Right forelimb (tissue), 1 donor: ENCODE results near the gene SRPX.

Source experiments
- DNase-seq: peaks from one replicate; pipeline ENCODE4 v3.0.0-alpha.2; 2018

Gene SRPX

DNA sequence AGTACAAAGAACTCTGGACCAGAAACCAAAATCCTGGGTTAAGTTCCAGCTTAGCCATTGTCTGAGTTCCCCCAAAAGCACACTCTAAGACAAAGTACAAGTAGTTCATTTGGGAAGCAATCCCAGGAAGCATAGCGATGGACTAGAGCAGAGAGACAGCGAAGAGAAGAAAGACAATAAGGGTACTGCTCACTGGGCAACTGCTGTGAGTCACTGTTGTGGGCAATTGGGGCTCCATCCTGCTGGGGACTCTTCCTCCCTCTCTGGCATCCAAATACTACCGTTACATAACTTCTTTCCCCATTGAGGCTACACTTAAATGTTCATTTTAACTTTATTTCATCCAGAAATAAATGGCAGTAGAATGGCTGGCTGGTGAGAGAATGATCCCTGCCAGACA is 14.1 kb downstream of the SRPX start:
- DNase-seq = no peak

DNA sequence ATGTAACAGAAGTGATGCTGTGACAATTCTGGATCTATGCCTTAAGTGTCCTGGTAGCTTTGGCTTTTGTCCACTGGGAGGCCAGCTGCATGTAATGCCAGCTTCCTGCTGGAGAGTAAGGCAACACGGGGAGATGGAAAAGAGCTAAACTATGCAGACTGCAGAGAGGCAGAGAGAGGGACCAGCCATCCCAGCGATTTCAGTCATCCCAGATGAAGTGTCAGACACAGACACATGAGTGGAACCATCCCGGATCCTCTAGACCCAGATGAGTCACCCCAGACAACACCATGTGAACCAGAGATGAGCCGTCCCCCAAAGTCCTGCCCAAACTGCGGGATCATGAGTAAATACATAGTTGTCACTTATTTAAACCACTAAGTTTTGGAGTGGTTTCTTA is 14.6 kb downstream of the SRPX start:
- no peak for DNase-seq

DNA sequence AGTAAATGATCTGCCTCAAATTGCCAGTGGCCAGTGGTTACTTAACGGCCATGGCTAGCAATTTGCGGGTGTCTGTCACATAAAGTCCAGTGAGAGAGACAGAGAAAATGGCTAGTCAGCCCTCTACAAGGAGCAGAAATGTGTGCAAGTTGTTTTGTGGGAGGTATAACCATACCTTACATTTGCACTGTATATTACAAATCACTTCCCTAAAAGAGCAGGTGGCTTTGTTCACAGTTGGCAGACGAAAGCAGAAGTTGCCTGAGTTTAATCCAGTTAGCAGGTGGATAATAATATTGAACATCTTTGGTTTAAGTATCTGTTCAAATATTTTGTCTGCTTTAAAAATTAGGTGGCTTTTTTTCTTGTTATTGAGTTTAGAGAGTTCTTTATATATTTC is 15.6 kb downstream of the SRPX start:
- no peak for DNase-seq

DNA sequence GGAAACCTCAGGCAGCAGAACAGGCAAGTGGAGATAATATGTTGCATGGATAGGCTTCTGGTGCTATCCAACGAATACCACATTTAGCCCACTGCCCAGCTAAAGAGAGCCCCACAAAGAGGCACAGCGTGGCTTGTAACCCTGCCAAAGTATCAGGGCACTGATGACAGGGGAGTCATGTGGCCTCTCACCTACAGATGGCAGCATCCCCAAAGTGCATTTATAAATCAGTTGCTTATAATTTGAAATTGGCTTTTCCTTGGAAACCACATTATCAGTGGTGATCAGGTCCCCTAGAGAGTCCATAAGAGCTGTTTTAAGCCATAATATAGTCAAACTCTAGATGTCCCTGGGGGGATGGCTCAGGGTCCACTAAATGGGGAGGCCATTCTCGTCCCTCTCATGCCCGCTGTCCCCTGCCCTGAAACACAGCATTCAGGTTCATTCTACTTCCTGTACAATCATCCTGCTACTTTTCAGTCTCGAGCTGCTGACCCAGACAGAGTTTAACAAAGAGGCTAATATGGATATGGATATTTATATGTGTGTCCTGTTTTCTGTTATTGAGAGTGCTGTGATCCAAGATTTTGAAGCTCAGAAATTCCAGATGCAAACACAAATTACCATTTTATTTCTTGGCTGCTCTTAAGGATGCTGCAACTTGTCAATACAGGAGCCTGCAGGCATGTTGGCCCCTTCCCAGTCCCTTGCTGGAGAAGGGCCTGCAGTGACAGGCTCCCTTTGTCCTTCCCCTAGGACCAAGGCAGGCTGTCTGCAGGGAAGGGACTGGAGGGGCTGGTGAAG is 28.5 kb downstream of the SRPX start:
- no peak for DNase-seq

DNA sequence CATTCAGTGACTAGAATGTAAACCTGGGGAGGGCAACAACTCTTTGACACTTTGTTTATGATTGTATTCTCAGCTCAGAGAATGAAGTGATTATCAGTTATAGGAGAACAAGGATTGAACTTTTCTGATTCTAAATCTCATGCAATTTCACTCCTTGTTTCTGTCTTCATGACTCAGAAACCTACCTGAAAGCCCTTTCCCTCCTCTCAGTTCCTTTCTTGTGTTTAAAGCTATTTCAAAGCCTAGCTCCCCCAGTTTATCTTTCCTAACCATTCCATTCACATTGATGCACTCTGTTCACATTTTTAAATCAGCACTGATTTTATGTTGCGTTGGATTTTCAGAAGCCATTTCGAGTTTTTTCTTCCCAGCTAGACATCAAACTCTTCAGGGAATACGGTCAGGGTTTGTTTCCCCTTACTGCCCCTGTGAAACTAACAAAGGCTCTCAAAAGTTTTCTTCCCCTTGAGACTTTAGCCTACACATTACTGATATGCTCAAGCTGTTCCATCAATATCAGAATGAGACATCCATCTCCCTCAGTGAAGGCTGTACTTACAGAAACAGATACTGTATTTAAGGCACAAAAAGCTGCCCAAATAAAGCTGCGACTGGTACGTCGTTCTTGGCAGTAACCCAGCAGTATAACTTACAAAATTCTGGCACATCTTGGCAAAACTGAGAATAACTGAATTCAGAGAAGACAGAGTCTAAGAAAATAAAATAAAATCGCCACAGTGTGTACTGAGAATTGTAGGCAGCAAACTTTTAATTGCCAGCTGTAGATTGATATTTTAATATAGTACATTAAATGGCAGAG is 31.0 kb downstream of the SRPX start:
- no peak for DNase-seq

DNA sequence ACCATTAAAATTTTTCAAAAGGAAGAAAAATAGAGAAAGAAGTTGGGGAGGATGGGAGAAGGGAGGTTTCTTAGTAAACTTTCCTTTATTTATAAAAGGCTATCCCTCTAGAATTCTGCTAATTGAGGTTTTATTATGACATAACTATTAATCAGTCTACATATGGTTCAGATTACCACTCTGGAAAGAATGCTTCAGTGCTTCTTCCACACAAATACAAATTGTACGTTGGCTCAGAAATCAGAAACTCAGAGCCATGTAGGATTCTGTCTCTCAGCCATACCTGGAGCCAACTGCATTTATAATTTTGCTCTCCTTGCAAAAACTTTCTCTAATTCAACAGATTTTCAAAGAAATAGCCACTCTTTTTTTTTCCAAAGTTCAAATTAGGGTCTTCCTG is 37.1 kb downstream of the SRPX start:
- no peak for DNase-seq

DNA sequence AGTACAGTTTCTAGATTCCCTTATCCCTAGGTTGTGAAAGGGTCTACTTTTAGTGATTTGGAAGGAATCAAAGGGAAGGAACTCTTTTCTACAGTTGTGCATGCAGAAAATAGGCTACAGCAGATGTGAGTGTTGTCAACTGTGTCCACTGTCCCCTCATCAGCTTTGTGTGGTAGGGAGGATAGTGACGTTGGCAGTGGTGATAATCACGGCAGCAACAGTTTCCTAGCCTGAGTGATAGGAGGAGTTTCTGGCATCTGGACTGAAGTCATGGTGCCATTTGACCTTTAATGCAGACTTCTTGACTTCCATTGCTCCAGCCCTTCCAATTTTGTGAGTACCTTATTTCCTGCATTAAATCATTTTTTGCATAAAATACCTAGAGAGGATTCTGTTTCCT is 39.3 kb downstream of the SRPX start:
- DNase-seq = no peak

DNA sequence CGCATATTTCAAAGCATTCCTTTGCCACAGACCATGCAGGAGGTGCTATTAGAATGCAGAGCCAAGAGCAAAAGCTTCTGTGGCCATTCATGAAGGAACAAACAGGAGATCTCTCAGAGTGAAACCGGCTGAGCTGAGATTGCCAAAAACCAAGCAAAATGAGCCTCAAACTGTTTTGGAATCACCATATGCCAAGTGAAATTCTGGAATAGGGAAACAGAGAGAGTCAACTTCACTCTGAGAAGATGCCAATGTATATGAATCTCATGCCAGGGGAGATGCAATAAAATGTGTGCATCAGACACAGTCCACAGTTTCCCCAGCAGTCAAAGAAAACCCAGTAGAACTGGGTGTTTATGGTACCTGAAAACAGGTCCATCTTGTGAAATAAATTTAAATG is 42.3 kb downstream of the SRPX start:
- DNase-seq = no peak

DNA sequence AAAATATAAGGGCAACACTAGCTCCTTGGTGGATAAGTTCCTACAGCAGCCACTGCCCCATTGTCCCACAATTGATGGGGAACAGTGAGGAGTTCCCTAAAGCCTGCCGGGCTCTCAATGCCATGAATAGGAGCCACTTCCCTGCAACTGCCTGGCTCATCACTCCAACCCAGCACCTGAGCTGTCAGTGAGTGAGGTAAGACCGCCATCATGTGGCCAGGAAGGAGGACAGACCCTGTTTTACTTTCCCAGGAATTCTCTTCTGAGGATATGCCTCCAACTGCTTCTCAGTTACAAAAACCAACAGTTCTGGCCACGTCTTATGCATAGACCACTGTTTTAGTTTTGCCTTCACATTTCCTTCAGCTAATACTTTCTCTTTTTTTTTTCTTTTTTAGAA is 45.5 kb downstream of the SRPX start:
- DNase-seq = peak; percentile 49

DNA sequence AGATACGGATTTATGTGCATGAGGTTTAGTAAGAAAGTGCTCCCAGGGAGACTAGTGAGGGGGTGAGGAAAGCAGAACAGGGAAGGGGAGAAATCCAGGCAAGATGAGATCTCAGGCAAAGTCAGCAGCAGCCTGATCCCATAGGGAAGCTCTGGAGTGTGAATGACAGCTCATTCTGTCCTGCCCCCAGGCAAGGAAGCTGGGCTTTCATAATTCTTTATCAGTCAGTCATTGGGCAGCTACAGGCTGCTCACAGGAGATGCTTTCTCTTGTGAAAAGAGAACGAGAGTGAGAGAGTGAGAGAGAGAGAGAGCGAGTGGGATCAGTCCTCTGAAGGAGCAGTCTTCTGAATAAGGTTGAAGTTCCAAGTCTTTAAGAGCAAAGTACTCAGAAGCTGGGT is 48.1 kb downstream of the SRPX start:
- no peak for DNase-seq

DNA sequence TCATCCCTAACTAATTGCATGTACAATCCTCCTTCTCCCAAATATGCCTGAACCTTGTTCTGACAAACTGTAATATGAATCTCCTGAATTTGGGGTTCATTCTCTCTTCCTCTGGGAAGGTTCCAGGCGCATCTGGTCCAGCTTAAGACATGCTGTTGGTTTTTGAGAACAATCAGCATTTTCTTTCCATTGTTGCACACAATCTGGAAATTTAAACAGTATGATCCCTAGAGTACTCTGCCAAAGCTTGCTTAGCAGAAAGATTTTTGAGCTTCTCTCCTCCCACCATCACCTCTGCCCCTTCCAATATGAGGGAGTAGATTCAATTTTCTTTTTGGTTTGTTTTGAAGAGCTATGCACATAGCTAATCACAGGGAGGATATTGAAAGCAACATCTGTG is 50.1 kb downstream of the SRPX start:
- no peak for DNase-seq

DNA sequence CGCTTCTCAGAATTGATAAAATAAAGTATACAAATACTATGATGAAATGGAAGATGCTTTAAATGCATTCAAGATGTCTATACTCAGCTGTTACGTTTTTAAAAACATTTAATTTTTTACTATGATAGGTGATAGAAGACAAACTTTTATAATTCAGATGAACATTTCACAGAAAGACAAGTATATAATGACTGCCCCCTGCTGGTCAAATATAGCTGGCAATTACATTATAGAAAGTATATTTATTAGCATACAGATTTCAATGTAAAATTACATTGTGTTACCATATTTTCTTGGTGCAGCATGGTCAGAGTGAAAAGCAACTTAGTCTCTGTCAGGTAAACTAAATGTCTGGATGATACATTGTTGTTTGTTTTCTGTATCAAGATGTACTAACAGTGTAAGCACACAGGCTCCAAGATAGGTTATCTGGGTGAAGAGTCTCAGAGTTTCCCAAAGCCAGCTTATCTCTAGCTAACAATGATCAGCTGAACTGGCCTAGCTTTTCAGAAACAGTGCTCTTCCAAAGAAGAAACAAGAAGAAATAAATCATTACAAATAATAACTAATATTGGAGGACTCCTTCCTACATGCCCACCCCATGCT is 54.1 kb downstream of the SRPX start:
- DNase-seq = no peak

DNA sequence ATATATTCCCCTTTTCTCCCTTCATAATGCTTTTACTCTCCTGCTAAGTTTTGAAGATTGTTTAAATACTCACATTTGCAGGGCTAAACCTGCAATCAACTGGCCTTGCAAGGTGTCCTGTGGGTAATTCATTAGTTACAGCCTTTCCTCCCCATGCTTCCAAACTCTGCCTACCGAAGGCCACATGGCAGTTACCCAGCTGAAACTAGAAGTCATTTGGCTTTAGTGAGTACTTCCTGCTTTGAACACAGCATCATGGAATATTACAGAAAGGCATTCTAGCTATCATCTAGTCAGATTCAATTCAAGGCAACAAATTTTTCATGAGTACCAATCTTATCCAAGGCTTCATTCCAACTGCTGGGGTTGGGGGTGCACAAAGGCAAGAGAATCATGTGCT is 55.6 kb downstream of the SRPX start:
- DNase-seq = no peak

DNA sequence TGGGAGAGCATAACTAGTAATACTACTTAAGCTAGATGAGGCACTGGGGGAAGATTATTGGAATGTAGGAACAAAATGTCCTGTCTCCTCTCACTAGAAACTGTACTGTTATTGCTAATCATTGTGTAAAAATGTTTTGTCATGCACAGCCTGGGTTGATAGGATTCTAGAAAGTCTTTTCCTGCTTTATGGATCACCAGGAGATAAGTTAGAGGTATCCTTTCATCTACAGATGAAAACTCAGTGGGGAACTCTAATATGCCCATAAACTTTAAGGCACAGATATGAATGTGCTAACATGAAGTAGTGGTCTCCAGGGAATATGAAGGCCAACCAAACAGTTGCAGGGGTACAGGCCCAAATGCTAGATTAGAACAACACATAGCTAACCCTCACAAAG is 57.5 kb downstream of the SRPX start:
- DNase-seq = no peak

DNA sequence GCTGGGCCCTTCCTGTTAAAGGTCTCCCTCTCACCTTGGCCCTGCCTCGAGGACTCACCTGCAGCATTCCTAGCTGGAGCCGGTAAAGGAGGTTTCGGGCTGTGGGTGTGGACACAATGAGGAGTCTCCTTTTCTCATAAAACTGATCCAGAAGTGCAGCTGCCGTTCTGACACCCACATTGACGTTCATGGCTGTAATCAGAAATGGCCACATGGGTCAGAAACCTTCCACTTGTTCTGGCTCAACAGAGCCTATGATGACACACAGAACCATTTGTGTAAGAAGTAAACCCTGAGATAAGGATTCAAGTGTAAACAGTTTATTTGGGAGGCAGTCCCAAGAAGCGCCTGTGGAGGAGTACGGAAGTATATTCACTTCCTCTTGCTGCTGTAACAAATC is 63.8 kb downstream of the SRPX start:
- no peak for DNase-seq

DNA sequence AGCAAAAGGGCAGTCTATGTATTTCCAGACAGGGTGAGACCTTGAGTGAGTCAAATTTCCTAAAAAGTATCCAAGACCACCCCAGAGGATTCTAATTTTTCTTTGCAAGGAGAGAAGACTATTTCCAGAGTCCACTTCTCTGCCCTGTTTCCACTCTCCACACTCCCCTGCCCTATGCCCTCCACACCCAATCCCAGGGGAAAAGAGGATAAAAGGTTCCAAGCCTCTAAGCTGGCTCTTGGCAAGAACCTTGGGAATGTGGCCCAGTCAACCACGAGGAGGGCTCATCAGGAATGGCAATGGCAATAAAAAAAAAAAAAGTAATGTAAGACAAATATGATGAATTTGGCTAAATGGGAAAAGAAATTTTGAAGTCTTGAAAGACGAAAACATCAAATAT is 65.9 kb downstream of the SRPX start:
- no peak for DNase-seq

DNA sequence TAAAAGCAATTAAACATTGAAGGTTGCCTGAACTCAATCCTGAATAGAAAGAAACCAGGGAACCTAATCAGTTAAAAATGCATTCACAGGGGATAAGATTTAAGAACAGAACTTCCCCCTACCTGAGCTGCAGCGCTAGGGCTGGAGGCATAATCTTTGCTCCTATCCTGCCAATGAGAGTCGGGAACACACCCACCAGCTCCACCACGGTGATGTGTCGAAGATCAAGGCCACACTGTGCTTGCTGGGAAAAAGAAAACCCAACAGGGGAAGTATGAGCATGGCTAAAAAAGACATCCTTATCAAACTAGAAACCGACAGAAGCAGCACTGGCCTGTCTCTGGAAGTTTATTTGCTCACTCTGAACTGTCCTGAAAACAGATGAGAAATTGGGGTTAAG is 66.3 kb downstream of the SRPX start:
- no peak for DNase-seq

DNA sequence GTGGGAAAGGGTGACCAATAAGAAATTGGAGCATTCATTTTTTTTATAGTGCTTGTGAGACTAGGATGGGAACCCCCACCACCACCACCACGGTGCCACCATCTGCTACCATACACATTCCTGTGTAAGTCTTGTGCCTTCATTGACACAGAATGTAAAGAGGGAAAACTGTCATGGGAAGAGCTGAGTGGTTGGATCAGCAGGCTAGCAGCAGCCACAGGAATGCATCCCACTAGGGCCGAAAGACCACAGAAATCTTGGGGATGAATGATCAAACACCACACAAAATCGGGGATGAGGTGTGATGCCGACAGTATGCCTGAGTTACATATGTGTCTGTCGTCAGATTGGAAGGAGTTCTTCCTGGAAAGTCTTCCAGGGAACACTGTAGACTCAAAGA is 69.2 kb downstream of the SRPX start:
- DNase-seq = no peak

DNA sequence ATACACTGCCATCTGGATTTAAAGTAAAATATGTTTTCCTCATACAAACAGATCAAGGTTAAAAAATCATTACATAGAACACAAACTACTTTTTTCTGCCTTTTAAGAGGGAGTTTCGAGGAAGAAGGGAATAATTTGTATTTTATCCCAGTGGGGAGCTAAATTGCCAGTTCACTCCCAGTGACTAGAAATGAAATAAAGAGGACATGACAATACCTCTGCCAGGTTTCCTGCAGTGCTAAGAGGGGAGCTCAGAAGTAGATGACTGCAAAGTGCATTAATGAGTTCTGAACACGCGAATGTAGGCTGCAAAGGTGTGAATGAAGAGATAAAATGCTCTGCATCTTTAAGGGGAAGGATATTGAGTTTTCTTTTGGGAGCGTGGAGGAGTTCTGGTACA is 69.7 kb downstream of the SRPX start:
- no peak for DNase-seq

DNA sequence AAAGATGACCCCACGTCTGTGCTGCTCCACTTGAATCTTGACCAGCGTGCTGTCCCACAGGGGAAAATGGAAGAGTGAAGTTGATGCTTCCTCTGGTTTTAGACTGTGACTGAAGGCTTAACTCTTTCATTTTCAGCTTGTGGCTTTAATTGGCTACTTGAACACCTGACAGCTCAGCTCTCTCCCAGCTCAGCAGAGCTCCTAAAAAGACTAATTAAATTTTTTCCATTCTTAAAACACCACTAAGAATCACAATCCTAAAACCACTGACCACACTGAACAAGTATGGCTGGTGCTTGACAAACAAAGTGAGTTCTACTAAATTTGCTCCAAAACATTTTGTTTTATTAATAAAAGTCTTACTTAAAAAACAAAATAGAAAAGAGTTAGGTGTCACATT is 71.7 kb downstream of the SRPX start:
- DNase-seq = no peak

DNA sequence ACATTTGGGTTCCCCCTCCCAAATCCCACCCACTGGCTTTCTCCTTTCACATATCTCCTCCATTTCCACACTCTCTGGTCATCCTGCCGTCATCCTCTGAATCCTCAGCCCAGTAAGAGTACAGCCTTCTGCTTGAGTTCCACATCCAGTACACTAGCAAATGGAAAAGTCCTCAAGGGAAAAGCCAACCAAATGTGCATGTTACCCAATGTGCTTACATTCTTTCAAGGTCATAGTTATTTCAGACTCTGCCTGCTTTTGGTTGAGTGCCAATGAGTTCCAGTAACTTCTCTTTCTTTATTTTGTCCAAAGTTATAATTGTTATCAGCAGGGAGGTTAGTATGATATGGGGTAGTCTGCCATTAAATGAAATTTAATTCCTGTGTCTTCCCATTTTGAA is 78.1 kb downstream of the SRPX start:
- DNase-seq = no peak

DNA sequence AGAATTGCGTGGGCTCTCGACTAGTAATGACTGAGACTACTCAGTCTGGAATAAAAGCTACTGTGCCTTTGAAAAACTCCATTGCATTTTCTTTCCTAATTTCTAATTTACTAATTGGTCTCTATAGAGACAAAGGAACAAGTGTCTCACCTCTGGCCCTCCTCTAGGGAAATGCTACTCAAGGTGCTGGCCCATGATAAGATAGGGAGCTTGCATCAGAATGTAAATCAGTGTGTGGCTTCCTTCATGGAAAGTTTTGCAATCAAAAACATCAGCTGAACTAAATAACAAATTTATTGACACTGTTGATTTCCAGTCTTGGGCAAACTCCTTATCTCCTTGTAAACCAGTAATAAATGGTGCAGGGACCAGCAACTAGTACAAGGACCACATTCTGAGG is 81.8 kb downstream of the SRPX start:
- no peak for DNase-seq

DNA sequence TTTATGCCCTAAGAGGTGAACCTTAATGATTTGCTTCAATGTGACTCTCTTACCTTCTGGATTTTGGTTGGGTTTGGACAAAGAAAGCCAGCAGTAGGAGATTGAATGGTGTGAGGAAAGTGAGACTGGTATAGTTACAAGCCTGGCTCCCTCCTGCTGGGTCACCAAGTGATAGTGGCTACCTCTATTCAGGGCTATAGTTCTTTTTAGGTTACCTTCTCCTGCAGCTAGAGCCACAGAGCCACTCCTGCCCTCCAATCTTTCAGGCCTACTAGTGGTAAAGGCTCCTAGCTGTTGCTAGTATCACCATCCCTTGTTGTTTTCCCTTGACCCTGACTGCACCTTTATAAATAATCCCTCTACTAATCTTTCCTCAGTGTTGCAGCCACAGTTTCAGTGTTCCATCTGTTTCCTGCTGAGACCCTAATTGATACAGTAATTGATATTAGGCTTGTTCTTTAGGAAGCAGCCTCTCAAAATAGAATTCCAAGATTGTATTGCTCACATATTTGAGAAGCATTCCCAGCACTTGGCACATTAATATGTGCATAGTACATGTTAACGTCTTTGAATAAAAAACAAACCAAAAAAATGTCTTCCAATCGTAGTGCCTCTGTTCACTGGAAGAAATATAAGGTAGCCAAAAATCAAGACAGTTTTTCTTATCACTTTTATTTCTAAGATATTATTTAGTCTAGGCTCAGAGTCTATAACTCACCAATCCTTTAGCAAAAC is 82.3 kb downstream of the SRPX start:
- no peak for DNase-seq
